IPS-15b (cell line): Measurements from ENCODE around the gene TMEM41B.
"Not testable (repeated sequence)": the region's sequence is repeated elsewhere in the genome, so short reads cannot be mapped to it uniquely, and the experiment has no call there.

Source experiments
- H3K27me3 ChIP-seq: one replicate; pipeline ENCODE4 v1.6.1; 2013; ENCODE audit warnings: low read length; ENCODE audit not compliant: control insufficient read depth, insufficient read depth
- H3K36me3 ChIP-seq: one replicate; pipeline ENCODE4 v1.6.1; 2013; ENCODE audit warnings: low read length; ENCODE audit not compliant: control insufficient read depth, insufficient read depth
- H3K4me1 ChIP-seq: one replicate; pipeline ENCODE4 v1.6.1; 2013; ENCODE audit warnings: mild to moderate bottlenecking, low read length; ENCODE audit not compliant: control insufficient read depth, insufficient read depth
- H3K4me3 ChIP-seq: one replicate; pipeline ENCODE4 v1.5.1; 2013; ENCODE audit warnings: low read depth, low read length
- H3K9ac ChIP-seq: one replicate; pipeline ENCODE4 v1.6.1; 2013; ENCODE audit warnings: low read depth, mild to moderate bottlenecking, low read length
- H3K9me3 ChIP-seq: one replicate; pipeline ENCODE4 v1.6.1; 2013; ENCODE audit warnings: mild to moderate bottlenecking, low read length; ENCODE audit not compliant: control insufficient read depth, insufficient read depth

Gene TMEM41B

DNA sequence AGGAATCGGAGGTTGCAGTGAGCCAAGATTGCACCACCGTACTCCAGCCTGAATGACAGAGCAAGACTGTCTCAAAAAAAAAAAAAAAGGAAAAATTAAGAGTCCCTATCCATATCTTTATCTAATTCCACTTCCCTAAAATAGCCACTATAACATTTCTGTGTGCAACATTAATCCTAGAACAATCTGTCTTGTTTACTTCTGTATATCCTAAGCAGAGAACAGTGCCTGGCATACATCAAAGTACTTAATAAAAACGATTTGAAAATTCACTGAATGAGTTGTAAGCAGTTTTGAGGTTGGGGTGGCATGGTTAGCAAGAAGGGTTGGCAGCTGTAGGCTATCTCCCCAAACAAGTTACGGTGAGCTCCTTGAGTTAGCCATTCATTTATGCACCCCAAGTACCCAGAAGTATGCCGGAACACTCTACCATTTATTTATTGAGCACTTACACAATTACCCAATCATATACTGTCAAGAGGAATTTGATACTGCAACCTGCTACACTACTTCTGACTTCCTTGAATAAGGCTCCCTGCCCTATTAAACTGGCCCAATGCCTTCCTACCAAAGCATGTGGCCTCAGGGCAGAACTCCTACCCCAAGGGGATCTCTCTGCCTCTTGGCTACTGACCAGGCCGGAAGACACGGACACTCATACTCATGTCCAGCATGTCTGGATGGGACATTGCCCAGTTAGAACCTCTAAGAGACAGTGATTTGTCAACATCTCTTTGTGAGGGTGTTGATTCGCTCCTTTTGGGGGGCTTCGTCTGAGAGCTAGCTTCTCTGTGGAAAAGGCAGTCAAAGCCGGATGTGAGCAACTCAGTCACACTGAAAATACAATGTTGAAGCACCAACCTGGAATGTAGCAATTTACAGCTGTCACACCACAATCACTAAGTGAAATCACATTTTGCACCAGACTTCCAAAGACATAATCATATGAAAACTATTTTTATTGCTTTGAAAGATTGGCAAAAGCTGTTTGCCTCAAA is 16.3 kb upstream of the TMEM41B start:
- Histone ChIP-seq H3K9ac (no peak overlapping the region), H3K4me3 (no peak overlapping the region), H3K36me3 (no peaks in the 10 kb centered on the region), H3K27me3 (no peaks in the 10 kb centered on the region), H3K4me1 (no peaks in the 10 kb centered on the region), H3K9me3 (no peaks in the 10 kb centered on the region)

DNA sequence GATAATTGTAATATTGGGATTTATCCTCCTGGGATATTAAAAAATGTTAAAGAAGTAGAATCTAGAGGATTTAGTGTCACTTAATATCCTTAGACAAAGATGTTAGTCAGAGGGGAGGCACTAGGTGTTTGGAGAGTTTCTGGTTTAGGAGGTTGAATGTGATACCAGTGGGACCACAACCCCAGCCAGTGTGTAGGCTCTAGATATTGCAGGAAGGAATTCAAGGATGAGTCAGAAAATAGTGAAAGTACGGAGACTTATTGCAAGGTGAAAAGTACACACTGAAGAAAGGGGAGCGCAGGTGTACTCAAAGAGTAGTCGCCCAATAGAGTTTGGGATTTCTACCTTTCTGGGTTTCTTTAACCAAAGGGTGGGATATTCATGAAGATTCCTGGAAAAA is 5.7 kb upstream of the TMEM41B start:
- no peak overlapping the region for H3K4me3 ChIP-seq
- H3K27me3 ChIP-seq: no peaks in the 10 kb centered on the region
- no peaks in the 10 kb centered on the region for H3K36me3 ChIP-seq
- H3K9ac ChIP-seq: no peak overlapping the region
- H3K4me1 ChIP-seq: peaks cover 18% of the 10 kb centered on the region
- H3K9me3 ChIP-seq: no peaks in the 10 kb centered on the region

DNA sequence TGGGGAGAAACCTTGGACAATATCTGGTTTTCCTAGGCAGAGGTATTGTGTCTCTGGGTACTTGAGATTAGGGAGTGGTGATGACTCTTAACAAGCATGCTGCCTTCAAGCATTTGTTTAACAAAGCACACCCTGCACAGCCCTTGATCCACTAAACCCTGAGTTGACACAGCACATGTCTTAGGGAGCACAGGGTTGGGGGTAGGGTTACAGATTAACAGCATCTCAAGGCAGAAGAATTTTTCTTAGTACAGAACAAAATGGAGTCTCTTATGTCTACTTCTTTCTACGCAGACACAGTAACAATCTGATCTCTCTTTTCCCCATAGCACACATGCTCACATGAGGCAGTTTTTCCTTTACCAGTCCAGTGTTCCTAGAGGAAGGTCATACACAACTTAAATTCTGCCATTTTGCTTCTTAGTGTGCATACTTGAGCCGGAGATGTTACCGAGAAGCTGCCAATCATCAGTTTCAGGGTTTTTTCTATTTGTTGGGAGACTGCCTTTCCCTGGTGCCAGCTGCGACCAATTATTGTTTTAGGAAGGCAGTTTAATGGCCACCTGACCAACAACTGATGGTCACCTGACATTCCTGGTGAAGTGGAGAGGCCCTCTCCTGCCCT is 5.1 kb upstream of the TMEM41B start:
- H3K9me3 ChIP-seq, H3K27me3 ChIP-seq, H3K36me3 ChIP-seq, H3K9ac ChIP-seq, H3K4me3 ChIP-seq: not testable (repeated sequence)
- H3K4me1 ChIP-seq: peaks cover 18% of the 10 kb centered on the region

DNA sequence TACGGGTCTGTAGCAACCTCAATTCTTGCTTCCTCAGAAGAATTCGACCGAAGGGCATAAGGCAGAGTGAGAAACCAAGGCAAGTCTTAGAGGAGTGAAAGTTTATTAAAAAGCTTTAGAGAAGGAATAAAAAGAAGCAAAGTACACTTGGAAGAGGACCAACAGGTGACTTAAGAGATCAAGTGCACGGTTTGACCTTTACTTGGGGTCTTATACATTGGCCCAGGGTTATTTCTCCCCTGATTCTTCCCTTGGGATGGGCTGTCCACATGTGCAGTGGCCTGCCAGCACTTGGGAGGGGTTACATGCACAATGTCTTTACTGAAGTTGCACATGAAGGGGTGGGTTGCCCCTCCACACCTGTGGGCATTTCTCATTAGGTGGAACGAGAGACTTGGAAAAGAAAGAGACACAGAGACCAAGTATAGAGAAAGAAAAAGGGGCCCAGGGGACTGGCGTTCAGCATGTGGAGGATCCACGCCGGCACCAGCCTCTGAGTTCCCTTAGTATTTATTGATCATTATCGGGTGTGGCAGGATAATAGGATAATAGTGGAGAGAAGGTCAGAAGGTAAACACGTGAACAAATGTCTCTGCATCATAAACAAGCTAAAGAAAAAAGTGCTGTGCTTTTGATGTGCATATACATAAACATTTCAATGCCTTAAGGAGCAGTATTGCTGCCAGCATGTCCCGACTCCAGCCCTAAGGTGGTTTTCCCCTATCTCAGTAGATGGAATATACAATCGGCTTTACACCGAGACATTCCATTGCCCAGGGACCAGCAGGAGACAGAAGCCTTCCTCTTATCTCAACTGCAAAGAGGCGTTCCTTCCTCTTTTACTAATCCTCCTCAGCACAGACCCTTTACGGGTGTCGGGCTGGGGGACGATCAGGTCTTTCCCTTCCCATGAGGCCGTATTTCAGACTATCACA is 4.3 kb upstream of the TMEM41B start:
- peaks cover 18% of the 10 kb centered on the region for H3K4me1 ChIP-seq
- not testable (repeated sequence) for H3K9me3 ChIP-seq, H3K27me3 ChIP-seq, H3K36me3 ChIP-seq, H3K4me3 ChIP-seq, H3K9ac ChIP-seq

DNA sequence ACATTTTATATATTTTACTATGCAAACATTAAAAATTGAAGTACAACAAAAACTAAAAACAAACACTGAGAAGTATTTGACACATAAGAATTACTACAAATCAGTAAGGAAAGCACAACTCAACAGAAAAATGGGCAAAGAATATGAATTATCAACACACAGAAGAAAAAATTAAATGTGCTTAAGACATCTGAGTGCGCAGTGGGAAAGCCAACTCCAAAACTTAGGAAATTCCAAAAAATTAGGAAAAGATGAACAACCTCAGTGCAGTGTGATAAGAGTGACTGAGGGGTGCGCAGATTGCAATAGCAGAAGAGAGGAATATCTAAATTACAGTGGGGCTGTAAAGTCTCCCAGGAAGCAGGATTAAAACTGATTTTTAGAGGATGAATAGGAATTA is 1.9 kb upstream of the TMEM41B start:
- Histone ChIP-seq H3K4me1 (peaks cover 24% of the 10 kb centered on the region), H3K9ac (no peak overlapping the region), H3K27me3 (no peaks in the 10 kb centered on the region), H3K9me3 (no peaks in the 10 kb centered on the region), H3K4me3 (no peak overlapping the region), H3K36me3 (no peaks in the 10 kb centered on the region)

DNA sequence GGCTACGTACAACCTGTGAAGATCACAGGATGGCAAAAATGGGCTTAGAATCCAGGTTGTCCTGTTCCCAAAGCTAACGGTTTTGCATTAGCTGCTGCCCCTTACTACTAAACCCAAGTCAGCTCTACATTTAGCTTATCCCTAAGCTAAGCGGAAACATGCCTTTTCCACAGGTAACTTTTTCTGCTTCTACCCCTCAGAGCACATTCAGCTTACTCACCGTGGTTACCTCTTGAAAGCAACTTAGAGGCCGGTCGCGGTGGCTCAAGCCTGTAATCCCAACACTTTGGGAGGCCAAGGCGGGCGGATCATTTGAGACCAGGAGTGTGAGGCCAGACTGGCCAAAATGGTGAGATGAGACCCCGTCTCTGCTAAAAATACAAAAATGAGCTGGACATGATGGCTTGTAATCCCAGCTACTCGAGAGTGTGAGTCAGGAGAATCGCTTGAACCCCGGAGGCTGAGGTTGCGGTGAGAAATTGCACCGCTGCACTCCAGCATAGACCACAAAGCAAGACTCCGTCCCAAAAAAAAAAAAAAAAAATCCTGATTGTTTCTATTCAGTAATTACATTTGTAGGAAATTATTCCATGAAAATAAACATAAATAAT is 790 bp upstream of the TMEM41B start:
- no peaks in the 10 kb centered on the region for H3K9me3 ChIP-seq
- H3K36me3 ChIP-seq: no peaks in the 10 kb centered on the region
- H3K4me3 ChIP-seq: peak overlapping the region; percentile 70
- H3K27me3 ChIP-seq: no peaks in the 10 kb centered on the region
- H3K9ac ChIP-seq: peak overlapping the region; percentile 77
- H3K4me1 ChIP-seq: peaks cover 23% of the 10 kb centered on the region

DNA sequence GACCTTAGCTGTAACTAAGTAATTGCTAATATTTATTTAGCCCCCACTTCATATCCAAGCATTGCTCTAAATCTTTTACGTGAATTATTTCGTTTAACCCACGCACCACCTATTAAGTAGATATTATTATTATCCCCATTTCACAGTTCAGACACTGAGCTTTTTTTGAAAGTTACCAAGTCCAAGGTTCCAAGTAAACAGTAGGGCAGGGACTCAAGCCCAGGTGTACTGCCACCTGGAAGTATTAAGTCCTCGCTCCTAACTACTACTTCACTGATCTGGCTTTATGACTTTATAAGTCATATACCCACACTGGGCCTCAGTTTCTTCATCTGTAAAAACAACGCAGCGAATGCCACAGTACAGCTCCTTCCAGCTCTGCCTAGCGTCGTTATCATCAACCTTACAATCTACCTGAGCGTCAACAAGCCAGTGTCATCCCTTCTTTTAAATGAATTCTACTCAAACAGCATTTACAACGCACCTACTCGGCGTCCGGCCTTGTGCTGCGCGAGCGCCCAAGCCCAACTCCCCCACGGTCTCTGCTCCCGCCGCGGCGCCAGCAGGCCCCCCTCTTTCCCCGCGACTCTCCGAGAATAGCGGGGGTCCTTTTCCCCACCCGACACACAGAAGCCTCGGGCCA is 624 bp downstream of the TMEM41B start:
- Histone ChIP-seq H3K4me3 (peak overlapping the region; percentile 98), H3K9me3 (no peaks in the 10 kb centered on the region), H3K4me1 (peaks cover 15% of the 10 kb centered on the region), H3K27me3 (no peaks in the 10 kb centered on the region), H3K9ac (peak overlapping the region; percentile 87), H3K36me3 (no peaks in the 10 kb centered on the region)

DNA sequence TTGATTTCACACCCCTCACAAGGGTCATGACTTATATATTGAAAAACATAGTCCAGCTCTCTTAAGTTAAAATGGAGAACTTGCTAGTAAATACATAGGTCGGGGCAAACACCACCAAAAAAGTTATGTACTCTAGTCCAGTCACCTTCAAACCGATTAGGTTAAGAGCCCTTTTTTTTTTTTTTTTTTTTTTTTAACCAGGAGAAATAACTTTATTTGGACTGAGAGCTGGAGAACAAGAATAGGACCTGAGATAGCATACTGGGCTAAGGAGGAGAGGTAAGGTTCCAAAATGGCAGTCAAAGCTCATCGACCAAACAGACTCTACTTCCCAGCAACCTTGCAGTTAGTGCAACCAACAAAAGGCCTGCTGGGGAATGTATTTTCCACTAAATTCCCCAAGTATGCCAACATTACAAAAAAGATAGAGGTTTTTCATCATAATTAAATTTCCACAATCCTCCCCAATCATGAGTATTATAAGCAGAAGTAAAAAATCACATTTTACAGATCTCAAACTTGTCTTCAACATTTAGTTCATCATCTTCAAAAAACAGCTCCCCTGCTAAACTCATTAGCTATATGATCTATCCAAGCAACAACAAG is 3.8 kb downstream of the TMEM41B start:
- no peak overlapping the region for H3K9ac ChIP-seq
- H3K27me3 ChIP-seq: no peaks in the 10 kb centered on the region
- no peaks in the 10 kb centered on the region for H3K36me3 ChIP-seq
- H3K9me3 ChIP-seq: no peaks in the 10 kb centered on the region
- peaks cover 6% of the 10 kb centered on the region for H3K4me1 ChIP-seq
- H3K4me3 ChIP-seq: no peak overlapping the region

DNA sequence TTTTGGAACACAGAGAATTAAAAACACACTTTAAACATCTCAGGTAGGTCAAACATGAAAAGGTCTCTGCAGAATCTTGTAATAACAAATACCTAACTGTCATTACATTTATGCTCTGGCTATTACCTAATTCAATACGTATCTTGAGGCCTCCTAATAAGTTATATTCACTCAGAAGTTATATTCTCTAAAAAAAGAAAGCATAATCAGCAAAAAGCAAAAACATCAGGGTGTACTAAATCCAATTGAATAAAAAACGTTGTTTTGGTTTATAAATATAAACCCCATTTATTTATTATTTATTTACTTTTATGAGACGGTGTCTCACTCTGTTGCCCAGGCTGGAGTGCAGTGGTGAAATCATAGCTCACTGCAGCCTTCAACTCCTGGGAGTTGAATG is 10.2 kb downstream of the TMEM41B start:
- Histone ChIP-seq H3K4me1 (no peaks in the 10 kb centered on the region), H3K9me3 (no peaks in the 10 kb centered on the region), H3K4me3 (no peak overlapping the region), H3K36me3 (no peaks in the 10 kb centered on the region), H3K9ac (no peak overlapping the region), H3K27me3 (no peaks in the 10 kb centered on the region)

DNA sequence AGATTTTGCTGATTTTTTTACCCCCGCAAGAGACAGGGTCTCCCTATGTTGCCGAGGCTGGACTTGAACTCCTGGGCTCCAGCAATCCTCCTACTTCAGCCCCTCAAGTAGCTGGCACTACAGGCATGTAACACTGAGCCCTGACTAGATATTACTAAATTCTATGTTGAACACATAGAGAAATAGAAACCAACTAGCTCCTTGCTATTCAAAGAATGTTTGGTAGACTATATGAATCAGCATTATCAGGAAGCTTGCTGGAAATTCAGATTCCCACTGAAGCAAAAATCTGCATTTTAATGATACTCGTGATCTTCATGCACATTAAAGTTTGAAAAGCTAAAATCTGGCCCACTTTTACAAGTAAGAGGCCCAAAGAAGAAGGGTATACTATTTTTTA is 11.9 kb downstream of the TMEM41B start:
- no peak overlapping the region for H3K9ac ChIP-seq
- no peak overlapping the region for H3K4me3 ChIP-seq
- H3K9me3 ChIP-seq: no peaks in the 10 kb centered on the region
- H3K36me3 ChIP-seq: peaks cover 5% of the 10 kb centered on the region
- no peaks in the 10 kb centered on the region for H3K27me3 ChIP-seq
- no peaks in the 10 kb centered on the region for H3K4me1 ChIP-seq
